AG09319 (cell line): ENCODE data around the gene ACSL6.

ENCODE experiments used
- DNase-seq: peaks from one replicate; pipeline ENCODE4 v3.0.0-alpha.2; 2010; ENCODE audit warnings: low read depth; ENCODE audit errors: extremely low read depth
- TF ChIP-seq, protein P1 (sequence below): IDR thresholded peaks from 2 replicates; pipeline ENCODE4 v1.5.1; 2011; ENCODE audit warnings: low read depth, mild to moderate bottlenecking, inconsistent platforms, low read length, moderate library complexity

Gene ACSL6

GRCh38 chr5:132013711-132014110 is 2.3 kb upstream of the ACSL6 start:
- DNase-seq, result no peak
- TF ChIP-seq, protein P1, sequence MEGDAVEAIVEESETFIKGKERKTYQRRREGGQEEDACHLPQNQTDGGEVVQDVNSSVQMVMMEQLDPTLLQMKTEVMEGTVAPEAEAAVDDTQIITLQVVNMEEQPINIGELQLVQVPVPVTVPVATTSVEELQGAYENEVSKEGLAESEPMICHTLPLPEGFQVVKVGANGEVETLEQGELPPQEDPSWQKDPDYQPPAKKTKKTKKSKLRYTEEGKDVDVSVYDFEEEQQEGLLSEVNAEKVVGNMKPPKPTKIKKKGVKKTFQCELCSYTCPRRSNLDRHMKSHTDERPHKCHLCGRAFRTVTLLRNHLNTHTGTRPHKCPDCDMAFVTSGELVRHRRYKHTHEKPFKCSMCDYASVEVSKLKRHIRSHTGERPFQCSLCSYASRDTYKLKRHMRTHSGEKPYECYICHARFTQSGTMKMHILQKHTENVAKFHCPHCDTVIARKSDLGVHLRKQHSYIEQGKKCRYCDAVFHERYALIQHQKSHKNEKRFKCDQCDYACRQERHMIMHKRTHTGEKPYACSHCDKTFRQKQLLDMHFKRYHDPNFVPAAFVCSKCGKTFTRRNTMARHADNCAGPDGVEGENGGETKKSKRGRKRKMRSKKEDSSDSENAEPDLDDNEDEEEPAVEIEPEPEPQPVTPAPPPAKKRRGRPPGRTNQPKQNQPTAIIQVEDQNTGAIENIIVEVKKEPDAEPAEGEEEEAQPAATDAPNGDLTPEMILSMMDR, result no peak

GRCh38 chr5:132013006-132013689 is 1.7 kb upstream of the ACSL6 start:
- TF ChIP-seq, protein P1, result no peak
- DNase-seq, result no peak

DNA sequence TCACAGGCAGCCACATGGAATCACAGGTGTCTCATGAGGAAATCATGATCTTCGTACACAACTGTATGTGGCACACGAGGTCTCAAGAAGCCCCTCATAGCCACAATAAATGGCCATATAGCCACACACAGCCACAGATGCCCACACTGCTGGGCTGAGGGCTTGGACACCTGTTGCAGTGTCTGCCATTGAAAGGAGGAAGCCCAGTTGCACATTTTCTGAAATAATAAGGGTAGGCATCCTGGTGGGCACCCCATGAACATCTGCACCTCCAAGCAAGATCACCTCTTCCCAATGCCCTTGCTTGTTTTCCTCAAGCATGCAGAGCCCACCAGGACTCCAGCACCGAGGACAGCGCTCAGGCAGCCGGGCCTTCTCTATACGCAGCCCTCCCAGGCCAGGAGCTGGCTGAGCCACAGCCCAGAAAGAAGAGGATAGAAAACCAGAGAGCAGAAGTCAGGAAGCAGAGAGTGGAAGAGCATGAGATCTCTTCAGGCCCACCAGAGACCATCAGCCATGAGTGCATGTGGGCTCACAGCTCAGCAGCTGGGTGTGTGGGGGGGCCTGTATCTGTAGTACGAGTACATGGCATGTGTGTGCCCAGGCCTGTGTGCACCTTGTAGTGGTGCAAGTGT is 1.0 kb upstream of the ACSL6 start:
- TF ChIP-seq, protein P1, result no peak
- DNase-seq, result peak; percentile 14

DNA sequence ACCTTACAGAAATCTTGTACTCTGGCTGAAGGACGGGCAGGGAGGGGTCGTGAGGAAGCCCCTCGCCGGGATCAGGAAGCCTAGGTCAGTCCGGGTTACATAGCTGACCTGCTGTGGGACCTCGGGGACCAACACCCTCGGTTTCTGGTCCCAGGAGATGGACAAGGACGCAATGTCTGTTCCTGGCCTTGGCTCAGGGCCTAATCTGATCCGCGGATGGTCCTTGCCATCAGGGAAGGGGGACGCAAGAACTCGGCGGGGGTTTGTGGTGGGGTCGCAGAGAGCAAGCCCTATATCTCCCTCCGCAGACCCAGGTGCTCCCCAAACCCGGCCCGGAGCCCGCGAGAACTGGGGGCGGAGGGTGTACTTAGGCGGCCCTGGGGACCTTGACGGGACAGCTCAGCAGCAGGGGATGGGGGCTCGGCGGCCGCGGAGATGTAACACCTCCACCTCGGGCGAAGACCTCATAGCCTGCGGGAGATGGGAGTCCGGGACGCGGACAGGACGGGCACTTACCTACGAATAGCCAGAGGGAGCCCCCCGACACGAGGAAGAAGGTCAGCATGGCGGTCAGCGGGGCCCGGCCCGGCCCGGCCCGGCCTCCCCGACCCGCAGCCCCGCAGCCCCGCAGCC is 353 bp downstream of the ACSL6 start:
- TF ChIP-seq, protein P1, result no peak
- DNase-seq, result no peak

DNA sequence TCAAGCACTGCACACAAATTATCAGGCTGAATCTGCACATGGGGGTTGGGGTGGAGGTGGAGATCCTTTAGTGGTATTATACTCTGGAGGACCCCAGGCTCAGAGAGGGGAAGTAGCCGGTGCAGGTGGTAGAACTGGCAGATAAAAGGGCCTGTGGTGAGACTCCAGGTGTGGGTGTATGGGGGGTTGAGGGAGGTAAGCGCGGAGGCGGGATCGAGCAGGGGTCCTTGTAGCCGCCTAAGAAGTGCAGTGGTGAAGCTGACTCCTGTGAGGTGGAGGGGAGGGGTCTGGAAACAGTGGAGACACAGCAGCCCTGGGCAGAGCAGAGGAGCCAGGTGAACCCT is 841 bp downstream of the ACSL6 start:
- no peak for DNase-seq

GRCh38 chr5:132009706-132010405 is 1.6 kb downstream of the ACSL6 start:
- no peak for DNase-seq
- TF ChIP-seq, protein P1, result no peak

More for the DNA sequence above, 841 bp downstream of the ACSL6 start:
- TF ChIP-seq, protein P1, result no peak
